A673 (cell line): Measurements from ENCODE around the gene C12orf57.

ENCODE experiments used
- EZH2 ChIP-seq: fragments of 200-600 bp; sonication (generic); IDR thresholded peaks from 2 replicates; pipeline ENCODE4 v1.6.1; 2017; ENCODE audit warnings: borderline replicate concordance, low read depth, mild to moderate bottlenecking, mixed read lengths, antibody characterized with exemption, low read length; ENCODE audit not compliant: poor library complexity, severe bottlenecking
- TF ChIP-seq, protein P1 (sequence below): fragments of 300-800, 200-600 bp; sonication (generic); conservative IDR thresholded peaks from 2 replicates; pipeline ENCODE4 v1.5.1; 2017; ENCODE audit warnings: low read depth, mild to moderate bottlenecking, antibody characterized with exemption, low read length, moderate library complexity, mixed read lengths

DNA sequence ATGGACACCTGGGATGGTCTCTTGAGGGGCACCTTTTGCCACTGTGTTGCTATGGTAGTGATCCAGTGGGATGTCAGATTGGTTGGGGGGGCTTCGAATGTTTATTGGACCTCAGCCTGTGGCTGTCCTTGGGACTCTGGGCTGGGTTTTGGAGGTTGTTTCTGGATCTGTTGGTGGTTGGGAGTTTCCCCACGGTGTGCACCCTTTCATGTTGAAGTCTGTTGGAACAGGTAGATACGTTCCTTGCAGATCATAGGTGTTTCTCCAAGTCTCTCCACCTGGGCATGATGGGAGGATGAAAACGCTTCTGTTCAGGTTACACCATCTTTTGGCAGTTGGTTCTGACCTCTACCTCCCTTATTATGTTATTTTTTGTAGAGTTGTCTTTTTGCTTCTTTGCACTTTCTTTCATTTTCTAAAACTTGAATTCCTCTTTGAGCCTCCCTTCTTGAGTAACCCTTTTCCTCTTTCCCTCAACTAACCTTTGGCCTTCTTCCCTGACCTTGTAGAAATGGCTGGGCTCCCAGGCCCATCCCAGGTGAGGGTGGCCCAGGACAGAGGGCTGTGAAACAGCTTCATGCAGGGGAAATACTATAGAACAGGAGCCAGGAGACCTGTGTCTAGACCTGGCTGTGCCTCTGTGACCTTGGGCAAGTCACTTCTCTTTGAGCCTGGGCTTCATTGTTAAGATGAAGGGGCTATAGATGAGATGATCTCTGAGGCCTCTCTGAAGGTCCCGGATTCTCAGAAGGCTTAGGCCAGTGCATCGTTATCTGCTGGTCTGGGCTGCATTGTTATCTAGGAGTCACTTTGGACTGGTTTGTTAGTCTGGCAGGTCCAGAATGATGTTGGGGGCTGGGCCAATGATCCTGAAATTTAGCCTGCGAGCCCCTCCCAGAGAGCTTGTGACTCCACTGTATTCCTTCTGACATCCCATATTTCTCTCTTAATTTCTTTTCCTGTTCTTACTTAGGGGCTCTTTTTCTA lies 14.1 kb upstream of the C12orf57 start:
- TF ChIP-seq, protein P1, sequence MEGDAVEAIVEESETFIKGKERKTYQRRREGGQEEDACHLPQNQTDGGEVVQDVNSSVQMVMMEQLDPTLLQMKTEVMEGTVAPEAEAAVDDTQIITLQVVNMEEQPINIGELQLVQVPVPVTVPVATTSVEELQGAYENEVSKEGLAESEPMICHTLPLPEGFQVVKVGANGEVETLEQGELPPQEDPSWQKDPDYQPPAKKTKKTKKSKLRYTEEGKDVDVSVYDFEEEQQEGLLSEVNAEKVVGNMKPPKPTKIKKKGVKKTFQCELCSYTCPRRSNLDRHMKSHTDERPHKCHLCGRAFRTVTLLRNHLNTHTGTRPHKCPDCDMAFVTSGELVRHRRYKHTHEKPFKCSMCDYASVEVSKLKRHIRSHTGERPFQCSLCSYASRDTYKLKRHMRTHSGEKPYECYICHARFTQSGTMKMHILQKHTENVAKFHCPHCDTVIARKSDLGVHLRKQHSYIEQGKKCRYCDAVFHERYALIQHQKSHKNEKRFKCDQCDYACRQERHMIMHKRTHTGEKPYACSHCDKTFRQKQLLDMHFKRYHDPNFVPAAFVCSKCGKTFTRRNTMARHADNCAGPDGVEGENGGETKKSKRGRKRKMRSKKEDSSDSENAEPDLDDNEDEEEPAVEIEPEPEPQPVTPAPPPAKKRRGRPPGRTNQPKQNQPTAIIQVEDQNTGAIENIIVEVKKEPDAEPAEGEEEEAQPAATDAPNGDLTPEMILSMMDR, result no peak
- TF ChIP-seq EZH2, result no peak
